ENCODE data around the gene GRID2IP. TPM values are rescaled to one million over a fixed set of nuclear protein-coding genes. Genes with fewer than 3 reads are reported as not detected.

The GRID2IP gene
- total RNA-seq, 2 experiments from 2014 or later: 0.36 to 0.39 TPM

DNA sequence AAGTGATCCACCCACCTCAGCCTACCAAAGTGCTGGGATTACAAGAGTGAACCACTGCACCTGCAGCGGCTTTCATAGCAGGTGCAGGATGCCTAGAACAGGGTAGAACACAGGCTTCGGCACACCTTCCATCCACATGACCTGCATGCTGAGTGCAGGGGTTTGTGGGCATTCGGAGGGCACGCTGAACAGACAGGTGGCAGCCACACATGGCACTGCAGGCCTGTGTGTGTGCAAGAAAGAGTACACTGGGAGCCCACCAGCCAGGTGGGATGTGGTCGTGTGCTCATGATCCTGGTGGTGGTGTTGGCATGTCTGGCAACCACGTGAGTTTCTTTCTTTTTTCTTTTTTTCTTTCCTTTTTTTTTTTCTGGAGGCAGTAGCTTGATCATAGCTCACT, 38.4 kb downstream of the GRID2IP start:
- no peaks in the 10 kb centered on the region for H3K9me3 ChIP-seq (ENCODE audit: control insufficient read depth in 1 of 2, insufficient read depth in 1 of 2, low read length in 2 of 2)
- no peak overlapping the region for H3K27ac Mint-ChIP-seq
- DNase-seq (no peak), ATAC-seq (ENCODE audit: poor library complexity) (no peak)
- no peak overlapping the region for H3K27ac ChIP-seq (ENCODE audit: low read depth in 1 of 2, low read length in 2 of 2)
- H3K27me3 Mint-ChIP-seq: no peaks in the 10 kb centered on the region
- H3K4me1 Mint-ChIP-seq (ENCODE audit: low read depth): peaks cover 6% of the 10 kb centered on the region
- no peak overlapping the region for H3K4me3 Mint-ChIP-seq
- no peaks in the 10 kb centered on the region for H3K9me3 Mint-ChIP-seq
- TF ChIP-seq, protein P1, sequence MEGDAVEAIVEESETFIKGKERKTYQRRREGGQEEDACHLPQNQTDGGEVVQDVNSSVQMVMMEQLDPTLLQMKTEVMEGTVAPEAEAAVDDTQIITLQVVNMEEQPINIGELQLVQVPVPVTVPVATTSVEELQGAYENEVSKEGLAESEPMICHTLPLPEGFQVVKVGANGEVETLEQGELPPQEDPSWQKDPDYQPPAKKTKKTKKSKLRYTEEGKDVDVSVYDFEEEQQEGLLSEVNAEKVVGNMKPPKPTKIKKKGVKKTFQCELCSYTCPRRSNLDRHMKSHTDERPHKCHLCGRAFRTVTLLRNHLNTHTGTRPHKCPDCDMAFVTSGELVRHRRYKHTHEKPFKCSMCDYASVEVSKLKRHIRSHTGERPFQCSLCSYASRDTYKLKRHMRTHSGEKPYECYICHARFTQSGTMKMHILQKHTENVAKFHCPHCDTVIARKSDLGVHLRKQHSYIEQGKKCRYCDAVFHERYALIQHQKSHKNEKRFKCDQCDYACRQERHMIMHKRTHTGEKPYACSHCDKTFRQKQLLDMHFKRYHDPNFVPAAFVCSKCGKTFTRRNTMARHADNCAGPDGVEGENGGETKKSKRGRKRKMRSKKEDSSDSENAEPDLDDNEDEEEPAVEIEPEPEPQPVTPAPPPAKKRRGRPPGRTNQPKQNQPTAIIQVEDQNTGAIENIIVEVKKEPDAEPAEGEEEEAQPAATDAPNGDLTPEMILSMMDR (IDR thresholded peaks at IDR 0.05): no peak
- intact Hi-C loops (cut with DNase I, micrococcal nuclease): no loop called here
- no peaks in the 10 kb centered on the region for H3K36me3 ChIP-seq (ENCODE audit: insufficient read depth, low read length)
- H3K36me3 Mint-ChIP-seq (ENCODE audit: low read depth): no peaks in the 10 kb centered on the region
- H3K4me1 ChIP-seq (ENCODE audit: insufficient read depth, low read length): peaks cover 7% of the 10 kb centered on the region
- ChIA-PET POLR2A (no interaction called here), CTCF (no interaction called here)
- no peaks in the 10 kb centered on the region for H3K27me3 ChIP-seq (ENCODE audit: control insufficient read depth in 1 of 2, insufficient read depth in 2 of 2, low read length in 2 of 2)
- no peak overlapping the region for H3K4me3 ChIP-seq (ENCODE audit: low read length)

- TF ChIP-seq, protein P1 (IDR thresholded peaks at IDR 0.05): no peak
Measured at GRCh38 chr7:6510476-6511133, 40.7 kb downstream of the GRID2IP start.

GRCh38 chr7:6508950-6509349, 42.3 kb downstream of the GRID2IP start:
- Mint-ChIP-seq H3K27ac (no peak overlapping the region), H3K36me3 (ENCODE audit: low read depth) (no peaks in the 10 kb centered on the region), H3K9me3 (no peaks in the 10 kb centered on the region), H3K4me3 (no peak overlapping the region), H3K27me3 (no peaks in the 10 kb centered on the region), H3K4me1 (ENCODE audit: low read depth) (peaks cover 5% of the 10 kb centered on the region)
- H3K27ac ChIP-seq (ENCODE audit: low read depth in 1 of 2, low read length in 2 of 2): no peak overlapping the region
- POLR2A ChIA-PET: no interaction called here
- ATAC-seq (ENCODE audit: poor library complexity): no peak
- no peaks in the 10 kb centered on the region for H3K27me3 ChIP-seq (ENCODE audit: control insufficient read depth in 1 of 2, insufficient read depth in 2 of 2, low read length in 2 of 2)
- H3K4me3 ChIP-seq (ENCODE audit: low read length): no peak overlapping the region
- TF ChIP-seq, protein P1 (IDR thresholded peaks at IDR 0.05): no peak
- H3K9me3 ChIP-seq (ENCODE audit: control insufficient read depth in 1 of 2, insufficient read depth in 1 of 2, low read length in 2 of 2): no peaks in the 10 kb centered on the region
- DNase-seq: no peak
- H3K4me1 ChIP-seq (ENCODE audit: insufficient read depth, low read length): peaks cover 8% of the 10 kb centered on the region
- intact Hi-C loops (cut with DNase I, micrococcal nuclease): loop anchor here in 1 of 2 experiments (5.0 kb wide), 1 partner anchor 237 kb away; the partner anchor contains the start of gene CYTH3
- no peaks in the 10 kb centered on the region for H3K36me3 ChIP-seq (ENCODE audit: insufficient read depth, low read length)
- CTCF ChIA-PET: no interaction called here

More at GRCh38 chr7:6510476-6511133, 40.7 kb downstream of the GRID2IP start:
- intact Hi-C loops (cut with DNase I, micrococcal nuclease): no loop called here
- Histone ChIP-seq H3K9me3 (ENCODE audit: control insufficient read depth in 1 of 2, insufficient read depth in 1 of 2, low read length in 2 of 2) (no peaks in the 10 kb centered on the region), H3K4me3 (ENCODE audit: low read length) (no peak overlapping the region), H3K27ac (ENCODE audit: low read depth in 1 of 2, low read length in 2 of 2) (no peak overlapping the region), H3K36me3 (ENCODE audit: insufficient read depth, low read length) (no peaks in the 10 kb centered on the region), H3K4me1 (ENCODE audit: insufficient read depth, low read length) (no peaks in the 10 kb centered on the region), H3K27me3 (ENCODE audit: control insufficient read depth in 1 of 2, insufficient read depth in 2 of 2, low read length in 2 of 2) (no peaks in the 10 kb centered on the region)
- DNase-seq (no peak), ATAC-seq (ENCODE audit: poor library complexity) (no peak)
- no peaks in the 10 kb centered on the region for H3K27me3 Mint-ChIP-seq
- CTCF ChIA-PET: no interaction called here
- no peak overlapping the region for H3K27ac Mint-ChIP-seq
- no peaks in the 10 kb centered on the region for H3K36me3 Mint-ChIP-seq (ENCODE audit: low read depth)
- H3K4me1 Mint-ChIP-seq (ENCODE audit: low read depth): no peaks in the 10 kb centered on the region
- H3K4me3 Mint-ChIP-seq: no peak overlapping the region
- H3K9me3 Mint-ChIP-seq: no peaks in the 10 kb centered on the region
- POLR2A ChIA-PET: no interaction called here

Measured in CD4-positive, alpha-beta T cell (primary cell).